ENCODE measurements around the gene MUC22.
"Not testable (repeated sequence)": the region's sequence is repeated elsewhere in the genome, so short reads cannot be mapped to it uniquely, and the experiment has no call there.

DNA sequence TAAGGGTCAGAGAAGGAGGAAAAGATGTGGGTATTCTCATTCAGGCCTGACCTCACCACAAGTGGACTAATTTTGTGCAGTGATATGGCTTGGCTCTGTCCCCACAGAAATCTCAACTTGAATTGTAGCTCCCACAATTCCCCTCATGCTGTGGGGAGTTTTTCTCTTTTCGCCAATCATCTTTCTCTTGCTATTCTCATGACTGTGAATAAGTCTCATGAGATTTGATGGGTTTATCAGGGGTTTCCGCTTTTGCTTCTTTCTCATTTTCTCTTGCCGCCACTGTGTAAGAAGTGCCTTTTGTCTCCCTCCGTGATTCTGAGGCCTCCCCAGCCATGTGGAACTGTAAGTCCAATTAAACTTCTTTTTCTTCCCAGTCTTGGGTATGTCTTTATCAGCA lies 42.9 kb downstream of the MUC22 start:
- not testable (repeated sequence) for TF ChIP-seq POLR2A (IDR thresholded peaks at IDR 0.05; ENCODE audit: low read length); HOXA7 (CRISPR knock-in tag; IDR thresholded peaks at IDR 0.05); EP300 (IDR thresholded peaks at IDR 0.05); JUN (IDR thresholded peaks at IDR 0.05); MAFK (IDR thresholded peaks at IDR 0.05; ENCODE audit: partially characterized antibody); CEBPB (IDR thresholded peaks at IDR 0.05)
- TF ChIP-seq, protein P1, sequence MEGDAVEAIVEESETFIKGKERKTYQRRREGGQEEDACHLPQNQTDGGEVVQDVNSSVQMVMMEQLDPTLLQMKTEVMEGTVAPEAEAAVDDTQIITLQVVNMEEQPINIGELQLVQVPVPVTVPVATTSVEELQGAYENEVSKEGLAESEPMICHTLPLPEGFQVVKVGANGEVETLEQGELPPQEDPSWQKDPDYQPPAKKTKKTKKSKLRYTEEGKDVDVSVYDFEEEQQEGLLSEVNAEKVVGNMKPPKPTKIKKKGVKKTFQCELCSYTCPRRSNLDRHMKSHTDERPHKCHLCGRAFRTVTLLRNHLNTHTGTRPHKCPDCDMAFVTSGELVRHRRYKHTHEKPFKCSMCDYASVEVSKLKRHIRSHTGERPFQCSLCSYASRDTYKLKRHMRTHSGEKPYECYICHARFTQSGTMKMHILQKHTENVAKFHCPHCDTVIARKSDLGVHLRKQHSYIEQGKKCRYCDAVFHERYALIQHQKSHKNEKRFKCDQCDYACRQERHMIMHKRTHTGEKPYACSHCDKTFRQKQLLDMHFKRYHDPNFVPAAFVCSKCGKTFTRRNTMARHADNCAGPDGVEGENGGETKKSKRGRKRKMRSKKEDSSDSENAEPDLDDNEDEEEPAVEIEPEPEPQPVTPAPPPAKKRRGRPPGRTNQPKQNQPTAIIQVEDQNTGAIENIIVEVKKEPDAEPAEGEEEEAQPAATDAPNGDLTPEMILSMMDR (IDR thresholded peaks at IDR 0.05), result not testable (repeated sequence)
- TF ChIP-seq, protein P2, sequence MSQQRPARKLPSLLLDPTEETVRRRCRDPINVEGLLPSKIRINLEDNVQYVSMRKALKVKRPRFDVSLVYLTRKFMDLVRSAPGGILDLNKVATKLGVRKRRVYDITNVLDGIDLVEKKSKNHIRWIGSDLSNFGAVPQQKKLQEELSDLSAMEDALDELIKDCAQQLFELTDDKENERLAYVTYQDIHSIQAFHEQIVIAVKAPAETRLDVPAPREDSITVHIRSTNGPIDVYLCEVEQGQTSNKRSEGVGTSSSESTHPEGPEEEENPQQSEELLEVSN (IDR thresholded peaks at IDR 0.05; ENCODE audit: borderline replicate concordance, low read depth), result not testable (repeated sequence)

Data from A549 (cell line).